Activated T-helper 2 cell treated with anti-CD3 and anti-CD28 coated beads, Interferon-gamma antibody, Interleukin-2, Interleukin-4, amounts not matched to agents 10 μg/mL and 5 μg/mL and 100 μg/mL, durations not matched to agents 14 hours and 24 hours and 36 hours (primary cell): Measurements from ENCODE around the gene ZC3HAV1. TPM values are rescaled to one million over a fixed set of nuclear protein-coding genes. Genes with fewer than 3 reads are reported as not detected.
"Not testable (repeated sequence)": the region's sequence is repeated elsewhere in the genome, so short reads cannot be mapped to it uniquely, and the experiment has no call there.

Experiments used
- DNase-seq: peaks from one replicate; pipeline ENCODE4 v3.0.0; 2021; ENCODE audit warnings: low spot score
- H3K27ac Mint-ChIP-seq: one replicate; pipeline ENCODE4 v1.8.0; 2021; ENCODE audit warnings: mixed read lengths
- H3K27me3 Mint-ChIP-seq: one replicate; pipeline ENCODE4 v1.8.0; 2021; ENCODE audit warnings: low read depth, mixed read lengths
- H3K36me3 Mint-ChIP-seq: one replicate; pipeline ENCODE4 v1.8.0; 2021; ENCODE audit warnings: low read depth, mixed read lengths
- H3K4me1 Mint-ChIP-seq: one replicate; pipeline ENCODE4 v1.8.0; 2021; ENCODE audit warnings: low read depth, mixed read lengths
- H3K4me3 Mint-ChIP-seq: one replicate; pipeline ENCODE4 v1.8.0; 2021; ENCODE audit warnings: low read depth, mild to moderate bottlenecking, moderate library complexity, mixed read lengths
- H3K9me3 Mint-ChIP-seq: one replicate; pipeline ENCODE4 v1.8.0; 2021; ENCODE audit warnings: mixed read lengths
- intact Hi-C: fragments of 100-400 bp; cut with micrococcal nuclease; formaldehyde crosslinking; loops from one replicate; pipeline ENCODE4 v1.15.1; 2023
- total RNA-seq: library from RNA; stranded (reverse); gene quantifications from 2 replicates; pipeline ENCODE4 v1.2.3, GENCODE V29; 2022

Gene ZC3HAV1
- total RNA-seq, 1 donor from 2014 or later = 76.0 TPM

GRCh38 chr7:139078399-139078798, 31.1 kb downstream of the ZC3HAV1 start:
- intact Hi-C loops = loop anchor here (5.0 kb wide), 1 partner anchor 39 kb away; no protein-coding TSS in a partner anchor
- H3K27me3 Mint-ChIP-seq = no peaks in the 10 kb centered on the region
- peak overlapping the region; percentile 62 for H3K27ac Mint-ChIP-seq
- peaks cover 90% of the 10 kb centered on the region for H3K36me3 Mint-ChIP-seq
- H3K9me3 Mint-ChIP-seq = no peaks in the 10 kb centered on the region
- no peak overlapping the region for H3K4me3 Mint-ChIP-seq
- DNase-seq = no peak
- H3K4me1 Mint-ChIP-seq = peaks cover 59% of the 10 kb centered on the region

- peak overlapping the region; percentile 62 for H3K27ac Mint-ChIP-seq
- not testable (repeated sequence) for H3K4me3 Mint-ChIP-seq, H3K9me3 Mint-ChIP-seq, H3K27me3 Mint-ChIP-seq, DNase-seq
- intact Hi-C loops = loop anchor here (5.0 kb wide), 1 partner anchor 40 kb away; no protein-coding TSS in a partner anchor
- H3K4me1 Mint-ChIP-seq = peaks cover 59% of the 10 kb centered on the region
- H3K36me3 Mint-ChIP-seq = peaks cover 90% of the 10 kb centered on the region
These were observed 31.8 kb downstream of the ZC3HAV1 start for GRCh38 chr7:139077706-139078105.

GRCh38 chr7:139075871-139076686, 33.4 kb downstream of the ZC3HAV1 start:
- intact Hi-C loops = loop anchor here (1.0 to 5.0 kb wide), 6 partner anchors 15 to 190 kb away; no protein-coding TSS in a partner anchor
- no peak overlapping the region for H3K27ac Mint-ChIP-seq
- H3K4me3 Mint-ChIP-seq = no peak overlapping the region
- H3K27me3 Mint-ChIP-seq = no peaks in the 10 kb centered on the region
- no peak for DNase-seq
- H3K4me1 Mint-ChIP-seq = peaks cover 62% of the 10 kb centered on the region
- H3K9me3 Mint-ChIP-seq = no peaks in the 10 kb centered on the region
- H3K36me3 Mint-ChIP-seq = peaks cover 90% of the 10 kb centered on the region

GRCh38 chr7:139075031-139075652, 34.4 kb downstream of the ZC3HAV1 start:
- H3K27me3 Mint-ChIP-seq = no peaks in the 10 kb centered on the region
- peaks cover 52% of the 10 kb centered on the region for H3K4me1 Mint-ChIP-seq
- peaks cover 86% of the 10 kb centered on the region for H3K36me3 Mint-ChIP-seq
- intact Hi-C loops = loop anchor here (1.0 to 5.0 kb wide), 6 partner anchors 14 to 189 kb away; no protein-coding TSS in a partner anchor
- H3K27ac Mint-ChIP-seq = peak overlapping the region; percentile 78
- peak overlapping the region; percentile 13 for H3K4me3 Mint-ChIP-seq
- no peaks in the 10 kb centered on the region for H3K9me3 Mint-ChIP-seq
- peak; percentile 57 for DNase-seq

- peak overlapping the region; percentile 46 for H3K4me3 Mint-ChIP-seq
- no peak for DNase-seq
- no peaks in the 10 kb centered on the region for H3K9me3 Mint-ChIP-seq
- intact Hi-C loops = no loop called here
- H3K36me3 Mint-ChIP-seq = peaks cover 84% of the 10 kb centered on the region
- H3K27me3 Mint-ChIP-seq = no peaks in the 10 kb centered on the region
- peak overlapping the region; percentile 71 for H3K27ac Mint-ChIP-seq
- peaks cover 45% of the 10 kb centered on the region for H3K4me1 Mint-ChIP-seq
These were observed 36.7 kb downstream of the ZC3HAV1 start for GRCh38 chr7:139072796-139073195.

GRCh38 chr7:139071680-139072079, 37.8 kb downstream of the ZC3HAV1 start:
- Mint-ChIP-seq H3K27me3 (no peaks in the 10 kb centered on the region), H3K9me3 (no peaks in the 10 kb centered on the region), H3K4me1 (peaks cover 47% of the 10 kb centered on the region), H3K27ac (peak overlapping the region; percentile 68), H3K4me3 (peak overlapping the region; percentile 17), H3K36me3 (peaks cover 86% of the 10 kb centered on the region)
- intact Hi-C loops = no loop called here
- DNase-seq = peak; percentile 42

- Mint-ChIP-seq H3K9me3 (no peaks in the 10 kb centered on the region), H3K36me3 (peaks cover 95% of the 10 kb centered on the region), H3K4me1 (peaks cover 57% of the 10 kb centered on the region), H3K27ac (peak overlapping the region; percentile 57), H3K27me3 (no peaks in the 10 kb centered on the region), H3K4me3 (no peak overlapping the region)
- no peak for DNase-seq
- intact Hi-C loops = no loop called here
These were observed 40.7 kb downstream of the ZC3HAV1 start for GRCh38 chr7:139068544-139069399.

GRCh38 chr7:139066315-139066714, 43.2 kb downstream of the ZC3HAV1 start:
- intact Hi-C loops = no loop called here
- H3K36me3 Mint-ChIP-seq = peaks cover 92% of the 10 kb centered on the region

GRCh38 chr7:139065323-139065722, 44.2 kb downstream of the ZC3HAV1 start:
- Mint-ChIP-seq H3K27me3 (no peaks in the 10 kb centered on the region), H3K4me3 (no peak overlapping the region), H3K9me3 (no peaks in the 10 kb centered on the region), H3K36me3 (peaks cover 94% of the 10 kb centered on the region), H3K4me1 (peaks cover 66% of the 10 kb centered on the region), H3K27ac (no peak overlapping the region)
- DNase-seq = no peak
- intact Hi-C loops = no loop called here

More at GRCh38 chr7:139066315-139066714, 43.2 kb downstream of the ZC3HAV1 start:
- Mint-ChIP-seq H3K27ac (no peak overlapping the region), H3K4me3 (no peak overlapping the region), H3K9me3 (no peaks in the 10 kb centered on the region), H3K4me1 (peaks cover 57% of the 10 kb centered on the region), H3K27me3 (no peaks in the 10 kb centered on the region)
- no peak for DNase-seq

GRCh38 chr7:139061416-139061815, 48.1 kb downstream of the ZC3HAV1 start:
- no peak for DNase-seq
- Mint-ChIP-seq H3K36me3 (peaks cover 87% of the 10 kb centered on the region), H3K27ac (peak overlapping the region; percentile 58), H3K27me3 (no peaks in the 10 kb centered on the region), H3K9me3 (no peaks in the 10 kb centered on the region), H3K4me1 (peaks cover 62% of the 10 kb centered on the region), H3K4me3 (no peak overlapping the region)
- intact Hi-C loops = loop anchor here (1.0 to 2.0 kb wide), 3 partner anchors 13 to 17 kb away; no protein-coding TSS in a partner anchor

GRCh38 chr7:139060695-139061237, 48.8 kb downstream of the ZC3HAV1 start:
- Mint-ChIP-seq H3K4me3 (no peak overlapping the region), H3K4me1 (peaks cover 59% of the 10 kb centered on the region), H3K36me3 (peaks cover 87% of the 10 kb centered on the region), H3K27ac (peak overlapping the region; percentile 58), H3K27me3 (no peaks in the 10 kb centered on the region), H3K9me3 (no peaks in the 10 kb centered on the region)
- no peak for DNase-seq
- intact Hi-C loops = loop anchor here (1.0 to 2.0 kb wide), 3 partner anchors 12 to 16 kb away; no protein-coding TSS in a partner anchor

GRCh38 chr7:139059905-139060304, 49.6 kb downstream of the ZC3HAV1 start:
- H3K36me3 Mint-ChIP-seq = peaks cover 84% of the 10 kb centered on the region
- peak overlapping the region; percentile 0 for H3K4me3 Mint-ChIP-seq
- no peak for DNase-seq
- no peaks in the 10 kb centered on the region for H3K27me3 Mint-ChIP-seq
- H3K27ac Mint-ChIP-seq = peak overlapping the region; percentile 76
- no peaks in the 10 kb centered on the region for H3K9me3 Mint-ChIP-seq
- H3K4me1 Mint-ChIP-seq = peaks cover 59% of the 10 kb centered on the region
- intact Hi-C loops = loop anchor here (2.0 kb wide), 2 partner anchors 15 kb away; no protein-coding TSS in a partner anchor
